GM19455 (cell line): ENCODE measurements around the gene APOA4.

Source experiments
- ATAC-seq: cut with Tn5 transposase; IDR thresholded peaks from one replicate; pipeline ENCODE4 v1.9.1; 2021; ENCODE audit not compliant: unreplicated experiment

Gene APOA4

DNA sequence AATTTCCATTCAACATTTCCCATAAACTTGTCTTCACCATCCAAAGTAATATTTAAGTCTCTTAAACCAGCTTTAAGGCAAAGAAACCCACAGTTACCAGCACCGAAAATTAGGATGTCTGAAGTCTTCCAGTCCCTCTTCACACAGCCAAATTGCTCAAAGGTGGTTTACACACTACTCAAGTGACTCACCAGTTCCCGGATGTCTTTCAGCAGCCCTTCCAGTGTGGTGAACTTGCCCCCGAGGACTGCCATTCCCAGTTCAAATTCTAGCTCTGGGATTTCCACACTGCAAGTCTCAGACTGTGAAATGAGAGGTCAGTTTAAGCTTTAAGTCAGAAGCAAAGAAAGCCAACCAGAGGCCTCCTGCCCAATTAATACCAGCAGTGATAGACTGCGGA is 40.4 kb downstream of the APOA4 start:
- ATAC-seq, result no peak

GRCh38 chr11:116778556-116778955 is 44.5 kb downstream of the APOA4 start:
- no peak for ATAC-seq

- ATAC-seq, result no peak
These were observed 46.0 kb downstream of the APOA4 start for GRCh38 chr11:116777056-116777455.

DNA sequence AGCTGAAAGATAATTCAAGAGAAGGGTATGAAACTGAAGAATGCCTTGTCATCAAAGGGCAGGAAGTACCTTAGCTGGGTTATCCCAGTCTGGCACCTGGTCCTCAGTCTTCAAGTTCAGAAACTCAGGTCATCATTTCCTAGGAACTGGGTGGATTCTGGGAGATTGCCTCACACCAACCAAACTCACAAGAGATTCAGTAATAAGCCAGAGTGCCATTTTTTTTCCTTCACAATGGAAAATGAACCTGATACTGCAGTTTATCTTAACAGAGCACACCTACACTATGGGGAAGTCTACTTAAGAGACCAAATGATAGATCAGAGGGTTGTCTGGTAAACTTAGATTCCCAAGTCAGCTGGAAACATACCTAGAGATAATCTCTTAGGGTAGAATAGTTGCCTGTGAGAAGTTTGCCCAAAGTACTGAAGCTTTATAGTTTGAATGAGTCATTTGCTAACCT is 46.6 kb downstream of the APOA4 start:
- ATAC-seq, result no peak

DNA sequence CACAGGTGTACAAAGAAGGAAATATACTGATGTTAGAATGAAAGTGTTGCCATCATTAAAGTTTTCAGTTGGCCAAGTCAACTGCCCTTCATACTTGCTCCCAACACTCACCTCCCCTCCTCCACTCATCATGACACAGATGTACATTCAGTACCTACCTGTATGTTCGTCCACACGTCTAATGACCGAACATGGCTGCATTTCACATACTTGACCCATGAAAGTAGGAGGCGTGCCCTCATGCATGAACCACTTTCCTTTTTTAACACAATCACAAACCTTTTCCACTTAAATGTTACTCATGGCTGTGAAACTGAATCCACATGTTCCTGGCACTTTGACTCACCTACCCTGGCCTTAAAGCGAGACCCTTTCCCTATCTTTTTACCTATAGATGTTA is 47.1 kb downstream of the APOA4 start:
- no peak for ATAC-seq

DNA sequence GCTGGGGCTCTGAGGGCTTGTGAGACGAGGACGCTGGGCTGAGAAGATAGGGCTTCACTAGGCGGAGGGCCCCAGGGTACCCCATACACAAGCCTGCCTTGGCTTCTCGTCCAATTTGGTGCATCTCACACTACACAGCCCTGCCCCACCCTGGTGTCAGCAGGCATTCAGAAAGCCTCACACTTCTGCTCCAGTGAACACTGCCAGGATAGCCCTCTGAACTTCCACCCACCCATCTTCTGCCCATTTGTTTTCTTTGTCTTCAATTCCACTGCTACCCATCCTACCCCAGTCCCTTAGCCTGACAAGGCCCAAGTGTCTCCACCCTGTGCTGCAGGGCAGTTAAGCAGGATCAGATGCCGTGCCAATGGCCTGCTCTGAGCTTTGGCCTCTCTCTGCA is 48.4 kb downstream of the APOA4 start:
- ATAC-seq, result no peak

DNA sequence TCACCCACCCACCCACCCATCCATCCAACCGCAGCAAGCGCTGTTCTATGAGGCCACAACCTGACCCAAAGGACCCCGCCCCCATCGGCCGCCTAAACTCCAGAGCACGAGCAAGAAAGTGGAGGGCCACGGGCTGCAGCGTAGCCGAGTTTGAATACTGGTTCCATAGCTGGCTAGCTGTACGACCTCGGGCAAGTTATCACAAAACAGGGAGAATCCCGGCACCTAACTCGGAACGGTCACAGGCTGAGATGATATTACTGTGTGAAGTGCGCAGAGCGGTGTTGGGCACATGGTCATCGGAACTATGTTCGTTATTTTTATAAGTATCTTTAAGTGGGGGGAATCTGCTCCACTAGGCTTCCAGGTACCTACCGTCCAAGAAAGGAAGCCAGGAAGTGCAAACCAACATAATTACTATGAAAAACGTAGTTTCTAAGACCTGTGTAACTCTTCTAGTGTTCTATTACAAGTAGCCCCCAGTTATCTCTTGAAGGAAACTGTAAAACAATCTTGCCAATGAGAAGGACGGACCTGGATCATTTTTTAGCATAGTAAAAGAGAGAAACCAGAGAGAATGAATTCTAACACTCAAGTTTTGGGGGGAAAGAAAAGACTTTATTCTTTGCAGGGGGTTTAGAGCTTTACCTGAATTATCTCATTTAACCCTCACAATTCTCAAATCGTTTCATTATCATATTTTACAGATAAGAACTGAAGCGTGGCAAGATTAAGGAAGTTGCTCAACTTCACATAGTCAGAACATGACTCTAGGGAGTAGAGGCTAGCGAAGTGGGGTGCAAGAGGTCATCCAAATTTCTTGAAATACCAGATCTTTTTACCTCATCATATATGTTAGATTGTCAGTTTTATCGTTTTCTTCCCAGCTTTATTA is 49.7 kb downstream of the APOA4 start:
- peak; percentile 42 for ATAC-seq

GRCh38 chr11:116772443-116773202 is 50.5 kb downstream of the APOA4 start, which contains the start of gene BUD13:
Gene BUD13 (minus strand): TSS chr11:116772987. CDS start chr11:116772964, 23 bp downstream.
- ATAC-seq, result peak; percentile 83

- no peak for ATAC-seq
These were observed 51.2 kb downstream of the APOA4 start for GRCh38 chr11:116771935-116772334.
